HepG2 (cell line): Measurements from ENCODE around the gene ALK. TPM values are rescaled to one million over a fixed set of nuclear protein-coding genes. Genes with fewer than 3 reads are reported as not detected.

Experiments used
- ATAC-seq: fragments of 200-7000 bp; cut with Tn5 transposase; 3 replicates; pipeline ENCODE4 v1.9.1; 2020; ENCODE audit warnings: mild to moderate bottlenecking, moderate library complexity
- BruUV-seq: library from RNA; stranded (reverse); fragments of 400-500 nt; replicated peaks from 2 replicates; lab custom pipeline; 2021; lab: Mats Ljungman, UMichigan
- CTCF ChIA-PET: fragments of 300-600 bp; formaldehyde crosslinking; extraction: SDS; loops from one replicate; lab custom pipeline; 2021; ENCODE audit warnings: low total read pairs, inconsistent platforms, low intra/inter-chr PET ratio; lab: Yijun Ruan, JAX
- POLR2A ChIA-PET: fragments of 350-600 bp; sonication (Branson Sonifier 250); formaldehyde crosslinking; loops from one replicate; lab custom pipeline; 2020; ENCODE audit warnings: antibody characterized with exemption, inconsistent platforms; lab: Yijun Ruan, JAX
- DNase-seq: peaks from one replicate; pipeline ENCODE4 v3.0.0-alpha.2; 2015; ENCODE audit warnings: low spot score
- FAIRE-seq: peaks from 3 replicates; lab custom pipeline; 2011; peaks lifted over from hg19 to GRCh38; lab: Jason Lieb, UNC
- H2AFZ ChIP-seq: one replicate; pipeline ENCODE4 v1.6.1; 2011; ENCODE audit warnings: low read length, inconsistent platforms
- H3K27ac ChIP-seq: fragments of 300-600 bp; 3 replicates; pipeline ENCODE4 v1.8.0; 2011; ENCODE audit warnings: mixed run types, mild to moderate bottlenecking, mixed read lengths, low read length, inconsistent platforms; ENCODE audit not compliant: insufficient read depth; ENCODE audit errors: extremely low read length
- H3K27me3 ChIP-seq, 2 experiments: fragments of 200-600 bp in 1 of 2; 2 replicates in 1 of 2; 3 replicates in 1 of 2; pipeline versions ENCODE4 v1.6.0 to v1.8.0; 2011; ENCODE audit warnings: low read length in 2 of 2, mild to moderate bottlenecking in 2 of 2, moderate library complexity in 2 of 2, inconsistent platforms in 1 of 2; ENCODE audit not compliant: insufficient read depth in 2 of 2, control insufficient read depth in 1 of 2
- H3K36me3 ChIP-seq, 2 experiments: fragments of 200-600 bp in 1 of 2; replicated peaks in 1 of 2; 2 replicates in 1 of 2; 3 replicates in 1 of 2; pipeline versions ENCODE4 v1.5.1 to v1.8.0; 2011; ENCODE audit warnings: low read length in 2 of 2, inconsistent platforms in 1 of 2; ENCODE audit not compliant: insufficient read depth in 2 of 2, control insufficient read depth in 1 of 2
- H3K4me1 ChIP-seq: 2 replicates; pipeline ENCODE4 v1.5.1; 2012; ENCODE audit warnings: low read length, inconsistent platforms; ENCODE audit not compliant: insufficient read depth
- H3K4me2 ChIP-seq: 2 replicates; pipeline ENCODE4 v1.6.0; 2011; ENCODE audit warnings: low read depth, low read length, inconsistent platforms
- H3K4me3 ChIP-seq, 3 experiments: fragments of 200-600 bp in 1 of 3; sonication (generic), shearing (Covaris generic) in 1 of 3; replicated peaks in 1 of 3; 2 replicates each; pipeline ENCODE4 v1.5.1; 2011 to 2016; ENCODE audit warnings: low read length in 3 of 3, inconsistent platforms in 2 of 3, low read depth in 2 of 3, mild to moderate bottlenecking in 2 of 3, control low read depth in 1 of 3, mixed read lengths in 1 of 3; ENCODE audit not compliant: insufficient read depth in 1 of 3
- H3K79me2 ChIP-seq: one replicate; pipeline ENCODE4 v1.6.1; 2011; ENCODE audit warnings: low read length, inconsistent platforms; ENCODE audit not compliant: insufficient read depth
- H3K9ac ChIP-seq: 2 replicates; pipeline ENCODE4 v1.6.0; 2011; ENCODE audit warnings: mild to moderate bottlenecking, low read depth, low read length, inconsistent platforms; ENCODE audit not compliant: insufficient read depth
- H3K9me3 ChIP-seq: 2 replicates; pipeline ENCODE4 v1.5.1; 2012; ENCODE audit warnings: mild to moderate bottlenecking, low read length
- H4K20me1 ChIP-seq: 2 replicates; pipeline ENCODE4 v1.6.0; 2011; ENCODE audit warnings: inconsistent platforms, mild to moderate bottlenecking, low read length, moderate library complexity; ENCODE audit not compliant: insufficient read depth
- AGO1 ChIP-seq: fragments of 200-400 bp; formaldehyde crosslinking; IDR thresholded peaks from 2 replicates; pipeline ENCODE4 v1.6.1; 2017; ENCODE audit warnings: mild to moderate bottlenecking, low read depth, low read length, moderate library complexity; ENCODE audit not compliant: poor library complexity, severe bottlenecking
- BRD4 ChIP-seq: sonication (generic); formaldehyde crosslinking; IDR thresholded peaks from 2 replicates; pipeline ENCODE4 v1.4.0; 2020; ENCODE audit warnings: missing genetic modification reagents
- ESRRA ChIP-seq: sonication (generic); formaldehyde crosslinking; IDR thresholded peaks from 2 replicates; pipeline ENCODE4 v1.5.1; 2020; ENCODE audit warnings: mild to moderate bottlenecking, low read depth, missing genetic modification reagents
- HDAC1 ChIP-seq: sonication (generic); formaldehyde crosslinking; IDR thresholded peaks from 2 replicates; pipeline ENCODE4 v1.5.1; 2020; ENCODE audit warnings: mild to moderate bottlenecking, missing genetic modification reagents
- IKZF1 ChIP-seq: fragments of 450-650 bp; IDR thresholded peaks from 2 replicates; pipeline ENCODE4 v1.7.1; 2016
- KAT8 ChIP-seq: IDR thresholded peaks from 2 replicates; pipeline ENCODE4 v1.6.1; 2016; ENCODE audit warnings: missing genetic modification reagents, missing compliant biosample characterization
- KLF12 ChIP-seq: sonication (generic); formaldehyde crosslinking; IDR thresholded peaks from 2 replicates; pipeline ENCODE4 v1.4.0; 2020; ENCODE audit warnings: missing genetic modification reagents, borderline replicate concordance
- MBNL3 ChIP-seq: fragments of 250-450 bp; sonication (Bioruptor Pico); conservative IDR thresholded peaks from 2 replicates; pipeline ENCODE4 v1.8.0; 2022; ENCODE audit warnings: mild to moderate bottlenecking, inconsistent platforms
- RARG ChIP-seq: sonication (generic); formaldehyde crosslinking; IDR thresholded peaks from 2 replicates; pipeline ENCODE4 v1.4.0; 2020; ENCODE audit warnings: low read depth, mild to moderate bottlenecking, missing genetic modification reagents
- SNAPC4 ChIP-seq: sonication (generic); formaldehyde crosslinking; IDR thresholded peaks from 2 replicates; pipeline ENCODE4 v1.4.0; 2020; ENCODE audit warnings: mild to moderate bottlenecking, missing genetic modification reagents
- THAP8 ChIP-seq: sonication (generic); formaldehyde crosslinking; IDR thresholded peaks from 2 replicates; pipeline ENCODE4 v1.5.1; 2020; ENCODE audit warnings: missing genetic modification reagents, mild to moderate bottlenecking, borderline replicate concordance
- ZFAT ChIP-seq: sonication (generic); formaldehyde crosslinking; conservative IDR thresholded peaks from 2 replicates; pipeline ENCODE4 v1.8.1; 2023; ENCODE audit warnings: missing genetic modification reagents, inconsistent platforms
- ZFP62 ChIP-seq: sonication (generic); formaldehyde crosslinking; IDR thresholded peaks from 2 replicates; pipeline ENCODE4 v1.4.0; 2020; ENCODE audit warnings: missing genetic modification reagents
- ZNF10 ChIP-seq: sonication (generic); formaldehyde crosslinking; IDR thresholded peaks from 2 replicates; pipeline ENCODE4 v1.4.0; 2020; ENCODE audit warnings: mild to moderate bottlenecking, low read depth, missing genetic modification reagents, borderline replicate concordance
- ZNF136 ChIP-seq: sonication (generic); formaldehyde crosslinking; IDR thresholded peaks from 2 replicates; pipeline ENCODE4 v1.8.1; 2022; ENCODE audit warnings: low read depth, mild to moderate bottlenecking, moderate library complexity, missing genetic modification reagents
- ZNF3 ChIP-seq: IDR thresholded peaks from 2 replicates; pipeline ENCODE4 v1.7.0; 2017; ENCODE audit warnings: inconsistent platforms
- ZNF616 ChIP-seq: sonication (generic); formaldehyde crosslinking; IDR thresholded peaks from 2 replicates; pipeline ENCODE4 v1.5.0; 2020; ENCODE audit warnings: low read depth, mild to moderate bottlenecking, missing genetic modification reagents
- ZNF703 ChIP-seq: sonication (generic); formaldehyde crosslinking; IDR thresholded peaks from 2 replicates; pipeline ENCODE4 v1.5.1; 2020; ENCODE audit warnings: missing genetic modification reagents, mild to moderate bottlenecking, moderate library complexity, borderline replicate concordance
- ZNF816 ChIP-seq: sonication (generic); formaldehyde crosslinking; IDR thresholded peaks from 2 replicates; pipeline ENCODE4 v1.8.0; 2022; ENCODE audit warnings: missing genetic modification reagents, mild to moderate bottlenecking, borderline replicate concordance
- WGBS: methylation state at CpG from one replicate; pipeline ENCODE4 v1.1.6; 2017; ENCODE audit warnings: low lambda C conversion rate; 5-methylcytosine and 5-hydroxymethylcytosine counted together
- in situ Hi-C: cut with HindIII; loops from 2 replicates; pipeline ENCODE4 v1.10.0; 2017; ENCODE audit warnings: low pct_unique_long_range_greater_than_20kb; ENCODE audit not compliant: extremely low pct_ligation_motif_present
- intact Hi-C: fragments of 100-400 bp; cut with micrococcal nuclease; formaldehyde crosslinking; loops from one replicate; pipeline ENCODE4 v1.10.0; 2022; ENCODE audit not compliant: unreplicated experiment
- polyA plus RNA-seq, 8 experiments: library from polyadenylated mRNA; depleted of rRNA in 3 of 8; stranded (reverse) in 7 of 8; unstranded in 1 of 8; fragments of >200 nt; fragmentation: Illumina TruSeq in 4 of 8; extraction: Trizol in 4 of 8; gene quantifications; 2 replicates each; pipeline versions ENCODE4 v1.2.1 to v1.2.3, GENCODE V29; 2011 to 2016; ENCODE audit warnings: low read depth in 4 of 8, missing spikeins in 1 of 8, mixed read lengths in 1 of 8; ENCODE audit not compliant: insufficient read depth in 1 of 8
- total RNA-seq, 5 experiments: library from RNA; depleted of rRNA; stranded (reverse); fragments of >200 nt; fragmentation: Illumina TruSeq; extraction: Trizol; gene quantifications; 2 replicates each; pipeline ENCODE4 v1.2.3, GENCODE V29; 2016; ENCODE audit warnings: low read depth in 1 of 5

Gene ALK
- total and polyA plus RNA-seq, 2 of the 13 experiments (the other 11 are each of a cell fraction or from before 2014, with no cell fraction given), result not detected

- TF ChIP-seq KLF12 (CRISPR knock-in tag), result no peak
- TF ChIP-seq ZNF3 (CRISPR knock-in tag), result no peak
- TF ChIP-seq ZNF10 (CRISPR knock-in tag), result no peak
- TF ChIP-seq ZFAT (CRISPR knock-in tag), result no peak
- TF ChIP-seq THAP8, result no peak
- no peak for TF ChIP-seq ESRRA (CRISPR knock-in tag)
- TF ChIP-seq, all 625 proteins: peak for 0
Measured at GRCh38 chr2:29370173-29370572, 551.2 kb downstream of the ALK start (continued).

GRCh38 chr2:29368659-29369040 lies 552.7 kb downstream of the ALK start:
- peaks cover 1 to 6% of the 10 kb centered on the region in 2 experiments; a peak in 1 of 5 replicates for H3K27me3 ChIP-seq
- DNase-seq (no peak), FAIRE-seq (no peak), ATAC-seq (no peak)
- no peak overlapping the region for H3K27ac ChIP-seq
- no peak overlapping the region for H3K4me3 ChIP-seq
- in situ Hi-C loops (no loop called here), intact Hi-C loops (no loop called here)
- ChIA-PET CTCF (no interaction called here), POLR2A (no interaction called here)
- WGBS, result 5% methylated on average over 3 of the region's 3 CpGs
- no TSS peak for BruUV-seq
- H4K20me1 ChIP-seq, result no peaks in the 10 kb centered on the region
- no peak overlapping the region for H3K4me2 ChIP-seq
- no peak overlapping the region for H2AFZ ChIP-seq
- H3K9me3 ChIP-seq, result no peaks in the 10 kb centered on the region
- TF ChIP-seq IKZF1, result no peak
- no peak for TF ChIP-seq AGO1
- no peak for TF ChIP-seq SNAPC4
- no peak for TF ChIP-seq ZNF816 (CRISPR knock-in tag)
- TF ChIP-seq ZNF703 (CRISPR knock-in tag), result no peak
- no peak for TF ChIP-seq BRD4 (CRISPR knock-in tag)
- no peak for TF ChIP-seq MBNL3 (CRISPR knock-in tag)
- TF ChIP-seq RARG (CRISPR knock-in tag), result no peak
- TF ChIP-seq KLF12 (CRISPR knock-in tag), result no peak
- TF ChIP-seq ZNF616 (CRISPR knock-in tag), result no peak
- no peak for TF ChIP-seq HDAC1 (CRISPR knock-in tag)
- no peak for TF ChIP-seq ZNF136 (CRISPR knock-in tag)
- TF ChIP-seq ZFP62, result no peak
- no peak for TF ChIP-seq KAT8 (CRISPR knock-in tag)
- no peaks in the 10 kb centered on the region for H3K36me3 ChIP-seq
- H3K79me2 ChIP-seq, result no peaks in the 10 kb centered on the region
- H3K4me1 ChIP-seq, result no peaks in the 10 kb centered on the region
- no peak overlapping the region for H3K9ac ChIP-seq
